ENCODE measurements around the gene MYO5C.
A peak's percentile ranks its signal among the peaks of the same experiment; 100 is the strongest.

Gene MYO5C

GRCh38 chr15:52208306-52208946, 87.2 kb downstream of the MYO5C start:
- TF ChIP-seq, protein P1, sequence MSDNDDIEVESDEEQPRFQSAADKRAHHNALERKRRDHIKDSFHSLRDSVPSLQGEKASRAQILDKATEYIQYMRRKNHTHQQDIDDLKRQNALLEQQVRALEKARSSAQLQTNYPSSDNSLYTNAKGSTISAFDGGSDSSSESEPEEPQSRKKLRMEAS (IDR thresholded peaks at IDR 0.05; ENCODE audit: low read depth, low read length): no peak
- TF ChIP-seq CTCF (IDR thresholded peaks at IDR 0.05; ENCODE audit: low read depth, low read length) (peak; percentile 94), MYC (IDR thresholded peaks at IDR 0.05; ENCODE audit: low read depth, low read length) (no peak), POLR2A (IDR thresholded peaks at IDR 0.05; ENCODE audit: extremely low read depth, insufficient read length) (no peak)
- DNase-seq (ENCODE audit: low read depth): peak; percentile 87
- H3K4me3 ChIP-seq (ENCODE audit: low read depth, low read length): no peak overlapping the region

GRCh38 chr15:52207191-52207590, 88.4 kb downstream of the MYO5C start:
- TF ChIP-seq POLR2A (IDR thresholded peaks at IDR 0.05; ENCODE audit: extremely low read depth, insufficient read length): no peak
- no peak for TF ChIP-seq CTCF (IDR thresholded peaks at IDR 0.05; ENCODE audit: low read depth, low read length)
- TF ChIP-seq, protein P1 (IDR thresholded peaks at IDR 0.05; ENCODE audit: low read depth, low read length): no peak
- no peak overlapping the region for H3K4me3 ChIP-seq (ENCODE audit: low read depth, low read length)
- DNase-seq (ENCODE audit: low read depth): no peak

DNA sequence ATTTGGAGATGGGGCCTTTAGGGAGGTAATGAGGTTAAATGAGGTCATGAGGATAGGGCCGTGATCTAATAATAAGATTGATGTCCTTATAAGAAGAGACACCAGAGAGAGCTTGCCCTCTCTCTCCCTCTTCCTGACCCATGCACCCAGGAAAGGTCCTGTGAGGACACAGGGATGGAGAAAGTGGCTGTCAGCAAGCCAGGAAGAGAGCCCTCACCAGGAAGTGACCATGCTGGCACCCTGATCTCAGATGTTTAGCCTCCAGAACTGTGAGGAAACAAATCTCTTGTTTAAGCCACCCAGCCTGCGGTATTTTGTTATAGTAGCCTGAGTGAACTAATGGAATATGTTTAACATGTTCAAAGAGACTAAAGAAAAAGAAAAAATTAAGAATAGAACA, 89.2 kb downstream of the MYO5C start:
- TF ChIP-seq, protein P1 (IDR thresholded peaks at IDR 0.05; ENCODE audit: low read depth, low read length): no peak
- TF ChIP-seq CTCF (IDR thresholded peaks at IDR 0.05; ENCODE audit: low read depth, low read length): no peak
- no peak for TF ChIP-seq MYC (IDR thresholded peaks at IDR 0.05; ENCODE audit: low read depth, low read length)
- TF ChIP-seq POLR2A (IDR thresholded peaks at IDR 0.05; ENCODE audit: extremely low read depth, insufficient read length): no peak
- H3K4me3 ChIP-seq (ENCODE audit: low read depth, low read length): no peak overlapping the region
- peak; percentile 22 for DNase-seq (ENCODE audit: low read depth)

DNA sequence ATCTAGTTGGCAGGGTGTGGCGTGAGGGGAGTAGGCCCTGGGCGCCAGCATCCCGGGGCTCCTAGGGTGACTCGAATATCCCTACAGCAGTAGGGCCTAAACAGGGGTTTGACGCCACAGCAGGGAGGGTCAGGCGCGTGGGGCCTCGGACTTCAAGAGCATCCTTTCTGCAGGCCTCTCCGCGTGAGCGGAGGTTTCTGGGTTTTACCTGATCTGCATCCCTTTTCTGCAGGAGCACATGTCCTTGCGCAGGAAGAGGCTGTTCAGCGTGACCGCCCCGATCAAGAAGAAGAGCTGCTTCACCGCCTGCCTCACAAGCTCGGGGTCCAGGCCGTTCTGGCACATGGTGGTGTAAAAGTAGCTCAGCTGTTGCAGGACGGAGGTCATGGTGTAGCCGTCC, 90.9 kb downstream of the MYO5C start:
- TF ChIP-seq CTCF (IDR thresholded peaks at IDR 0.05; ENCODE audit: low read depth, low read length): no peak
- TF ChIP-seq, protein P1 (IDR thresholded peaks at IDR 0.05; ENCODE audit: low read depth, low read length): no peak
- TF ChIP-seq MYC (IDR thresholded peaks at IDR 0.05; ENCODE audit: low read depth, low read length): no peak
- no peak for TF ChIP-seq POLR2A (IDR thresholded peaks at IDR 0.05; ENCODE audit: extremely low read depth, insufficient read length)
- no peak for DNase-seq (ENCODE audit: low read depth)

GRCh38 chr15:52200831-52201365, 94.7 kb downstream of the MYO5C start:
- H3K4me3 ChIP-seq (ENCODE audit: low read depth, low read length): no peak overlapping the region
- no peak for DNase-seq (ENCODE audit: low read depth)
- no peak for TF ChIP-seq MYC (IDR thresholded peaks at IDR 0.05; ENCODE audit: low read depth, low read length)
- TF ChIP-seq, protein P1 (IDR thresholded peaks at IDR 0.05; ENCODE audit: low read depth, low read length): no peak
- TF ChIP-seq CTCF (IDR thresholded peaks at IDR 0.05; ENCODE audit: low read depth, low read length): no peak
- TF ChIP-seq POLR2A (IDR thresholded peaks at IDR 0.05; ENCODE audit: extremely low read depth, insufficient read length): no peak

More for the DNA sequence above, 90.9 kb downstream of the MYO5C start:
- H3K4me3 ChIP-seq (ENCODE audit: low read depth, low read length): no peak overlapping the region

Measured in NB4 (cell line).